Mucosa of gallbladder (tissue), 1 donor: ENCODE results near the gene TMEM151B. TPM values are rescaled to one million over a fixed set of nuclear protein-coding genes. Genes with fewer than 3 reads are reported as not detected.
"Not testable (repeated sequence)": the region's sequence is repeated elsewhere in the genome, so short reads cannot be mapped to it uniquely, and the experiment has no call there.

Experiments used
- DNase-seq: peaks from one replicate; pipeline ENCODE4 v3.0.0-alpha.2; 2020; ENCODE audit warnings: low spot score
- total RNA-seq: library from RNA; stranded (reverse); gene quantifications from one replicate; pipeline ENCODE4 v1.2.1, GENCODE V29; 2021
- donor health status: DM: no; HTN: no; CAD: no.

Gene TMEM151B
- total RNA-seq, 1 donor from 2014 or later, result 0.12 TPM

DNA sequence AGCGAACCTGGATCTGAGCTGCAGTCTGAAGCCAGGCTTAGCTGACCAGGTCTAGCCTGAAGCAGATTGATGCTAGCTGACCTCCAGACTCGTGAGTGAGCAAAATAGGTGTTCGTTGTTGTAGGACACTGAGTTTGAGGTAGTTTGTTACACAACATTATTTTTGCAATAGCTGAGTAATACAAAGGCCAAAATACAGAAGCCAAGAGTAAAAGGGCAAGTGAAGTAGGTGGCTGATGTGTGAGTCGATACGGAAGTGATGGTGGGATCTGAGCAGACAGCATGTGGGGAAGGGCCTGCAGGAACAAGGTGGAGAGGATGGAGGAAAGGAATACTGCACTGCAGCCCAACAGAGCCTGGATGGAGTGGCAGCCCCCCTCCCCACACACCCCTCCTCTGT lies 63.7 kb downstream of the TMEM151B start:
- DNase-seq, result no peak

DNA sequence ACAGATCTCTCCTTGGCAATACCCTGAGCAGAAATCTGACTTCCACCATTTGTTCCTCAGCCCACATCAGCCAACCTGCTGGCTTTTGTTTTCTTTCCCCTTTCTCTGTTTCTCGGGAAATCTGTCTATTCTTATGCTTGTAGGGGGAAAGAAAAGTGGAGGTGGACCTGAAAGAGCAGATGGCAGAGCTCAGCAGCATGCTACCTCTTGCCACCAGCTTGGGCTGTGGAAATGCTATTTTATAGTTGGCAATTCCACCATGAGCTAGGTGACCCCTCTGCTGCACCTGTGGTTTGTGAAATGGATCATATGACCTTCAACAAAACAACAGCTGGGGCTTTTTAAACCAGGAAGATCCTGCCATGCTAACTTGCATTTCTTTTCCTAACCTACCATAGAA lies 65.4 kb downstream of the TMEM151B start:
- no peak for DNase-seq

DNA sequence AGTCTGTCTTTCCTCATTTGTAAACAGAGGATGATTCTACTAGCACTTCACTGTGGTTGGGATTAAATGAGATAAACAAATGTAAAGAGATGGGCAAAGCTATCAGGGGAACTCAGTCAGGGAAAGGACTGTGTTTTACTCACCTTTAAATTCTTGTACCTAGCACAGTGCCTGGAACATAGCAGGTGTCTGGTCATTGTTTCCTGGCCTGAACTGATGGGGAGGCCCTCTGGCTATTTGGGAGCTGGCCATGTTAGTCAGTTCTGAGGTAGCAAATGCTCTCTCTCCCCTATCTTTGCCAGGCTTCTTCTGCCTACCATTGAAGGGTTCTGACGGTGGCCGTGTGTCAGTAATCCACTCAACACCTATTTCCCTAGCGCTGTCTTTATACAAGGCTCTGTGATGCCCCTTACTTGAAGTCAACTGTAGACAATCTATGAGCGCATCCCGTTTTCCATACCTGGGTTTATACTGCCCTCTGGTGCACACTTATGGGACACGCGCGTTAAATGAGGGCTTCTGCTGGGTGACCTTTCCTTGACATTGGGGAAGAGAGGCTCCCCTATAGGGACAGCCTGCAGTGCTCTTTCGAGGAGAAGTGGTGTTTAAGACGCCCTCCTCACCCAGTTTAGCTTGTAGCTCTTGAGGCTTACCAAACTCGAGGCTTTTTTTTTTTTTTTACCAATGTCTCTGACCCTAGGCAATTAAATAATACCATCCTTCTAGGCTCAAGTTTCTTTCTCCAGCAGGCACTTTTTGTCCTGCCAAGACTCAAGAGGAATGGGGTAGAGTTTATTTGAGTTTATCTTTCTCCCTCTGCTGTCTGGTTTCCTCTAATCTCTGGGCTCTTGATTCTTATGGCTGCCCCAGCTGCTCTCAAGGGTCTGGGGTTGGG lies 68.2 kb downstream of the TMEM151B start:
- DNase-seq, result peak; percentile 69

DNA sequence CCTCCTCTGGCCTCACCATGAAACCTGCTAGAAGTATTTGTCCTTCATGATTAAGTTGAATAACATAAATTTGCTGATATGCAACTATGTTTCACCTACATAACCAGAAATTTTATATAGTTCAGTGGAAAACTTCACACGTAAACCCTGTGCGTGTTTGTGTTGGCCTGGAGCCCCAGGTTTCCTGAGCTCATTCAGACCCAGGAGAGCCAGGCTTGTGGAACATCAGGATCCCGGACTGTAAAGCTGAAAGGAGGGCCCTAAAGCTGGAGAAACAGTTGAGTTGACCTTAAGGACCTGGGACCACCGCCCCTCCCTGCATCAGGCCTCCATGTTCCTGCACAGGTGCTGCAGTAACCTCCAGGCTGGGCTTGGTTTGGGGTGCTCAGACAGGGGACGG lies 69.1 kb downstream of the TMEM151B start:
- DNase-seq, result no peak

DNA sequence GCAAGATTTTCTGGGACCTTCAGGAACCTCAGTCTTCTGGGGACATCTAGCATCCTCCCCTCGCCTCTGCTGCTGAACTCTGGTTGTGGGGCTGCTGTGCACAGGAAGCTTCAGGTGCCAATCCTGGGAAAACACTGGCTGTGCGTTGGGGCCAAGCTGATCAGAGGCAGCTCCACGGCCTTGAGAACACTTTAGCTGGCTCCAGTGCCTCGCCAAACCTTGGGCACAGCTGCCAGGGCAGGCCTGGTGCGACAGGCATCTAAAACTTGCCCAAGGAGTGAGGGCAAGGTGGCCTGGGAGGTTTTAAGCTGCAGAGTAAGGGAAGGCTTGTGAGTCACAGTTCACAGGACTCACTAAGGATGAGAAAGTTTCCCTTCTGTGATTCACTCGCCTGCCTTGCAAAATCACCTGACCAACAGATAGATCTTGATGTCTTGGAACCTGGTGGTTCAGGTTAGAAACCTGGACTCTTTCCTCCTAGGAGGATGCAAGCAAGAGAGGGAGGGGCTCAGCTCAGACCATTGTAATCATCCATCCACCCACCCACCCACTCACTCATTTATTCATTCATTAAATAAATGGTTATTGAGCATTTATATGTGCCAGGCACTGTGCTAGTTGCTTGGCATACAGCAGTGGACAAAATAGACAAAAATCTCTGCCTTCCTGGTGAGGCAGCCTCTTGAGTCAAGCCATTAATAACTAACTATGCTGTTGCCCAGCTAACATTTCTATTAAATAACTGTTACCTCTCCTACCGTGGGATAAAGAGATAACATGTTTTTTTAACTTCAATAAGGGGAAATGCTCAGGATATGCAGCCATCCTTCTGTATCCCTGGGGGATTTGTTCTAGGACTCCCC lies 69.7 kb downstream of the TMEM151B start:
- DNase-seq, result no peak

DNA sequence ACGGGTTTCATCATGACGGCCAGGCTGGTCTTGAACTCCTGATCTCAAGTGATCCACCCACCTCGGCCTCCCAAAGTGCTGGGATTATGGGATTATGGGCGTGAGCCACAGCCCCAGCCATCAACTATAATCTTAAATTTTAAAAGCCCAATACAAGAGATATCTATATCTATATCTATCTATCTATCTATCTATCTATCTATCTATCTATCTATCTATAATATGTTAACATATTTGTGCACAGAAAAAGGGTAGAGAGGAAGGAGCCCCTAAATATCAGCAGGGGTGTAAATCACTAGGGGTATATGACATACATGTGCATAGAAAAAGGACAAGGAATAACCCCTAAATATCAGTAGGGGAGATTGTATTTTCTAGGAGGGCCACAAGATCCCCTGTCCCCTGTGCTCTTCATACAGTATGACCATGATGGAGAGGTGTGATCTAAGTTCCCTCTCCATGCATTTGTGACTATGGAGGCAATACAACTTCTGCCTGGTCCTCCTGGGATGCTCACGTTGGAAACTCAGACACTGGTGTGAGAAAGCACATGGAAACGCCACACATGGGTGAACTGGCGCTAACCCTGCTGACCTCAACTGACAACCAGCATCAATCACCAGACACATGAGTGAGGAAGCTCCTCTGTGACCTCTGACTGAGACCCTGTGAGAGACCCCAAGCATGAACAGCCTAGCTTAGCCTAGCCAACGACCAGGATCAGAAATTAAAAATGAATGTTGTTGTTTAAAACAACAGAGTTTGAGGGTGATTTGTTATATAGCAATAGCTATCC lies 71.0 kb downstream of the TMEM151B start:
- DNase-seq, result no peak

DNA sequence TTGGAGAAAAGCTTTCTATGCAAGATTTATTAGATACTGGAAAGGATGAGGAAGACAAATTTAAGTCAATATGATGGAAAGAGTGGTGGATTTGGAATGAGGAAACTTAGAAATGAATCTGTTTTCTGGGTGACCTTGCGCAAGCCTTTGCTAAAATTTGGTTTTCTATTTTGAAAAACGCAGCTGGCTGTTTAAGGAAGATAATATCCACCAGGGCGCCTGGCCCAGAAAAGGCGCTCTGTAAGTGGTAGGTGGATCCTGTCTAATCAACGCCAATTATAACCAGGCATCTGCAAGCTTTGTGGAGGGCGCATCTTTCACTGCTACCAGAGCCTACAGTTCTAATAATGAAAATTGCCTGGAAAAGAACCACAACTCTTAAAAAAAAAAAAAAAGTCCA lies 71.8 kb downstream of the TMEM151B start:
- DNase-seq, result no peak

DNA sequence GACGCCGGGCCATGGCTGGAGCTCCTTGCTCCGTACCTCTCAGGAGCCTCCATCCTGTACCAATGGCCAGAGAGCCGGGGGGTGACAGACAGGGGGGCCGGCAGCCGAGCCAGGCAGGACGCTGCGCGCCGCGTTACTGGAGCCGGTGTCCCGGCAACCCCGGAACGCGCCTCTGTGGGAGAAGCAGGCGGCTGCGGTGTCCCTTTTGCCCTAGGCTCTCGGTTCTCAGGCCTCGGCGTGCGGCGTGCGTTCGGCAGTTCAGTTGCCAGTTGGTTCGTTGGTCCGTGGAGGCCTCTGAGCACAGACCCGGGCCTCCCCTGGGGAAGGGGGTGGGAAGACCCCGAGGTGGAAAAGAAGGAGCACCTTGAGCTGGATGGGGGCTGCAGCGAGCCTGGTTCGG lies 72.2 kb downstream of the TMEM151B start, which contains the start of gene SPATS1:
Gene SPATS1, plus strand, starts transcription at position 162 of the 400 bp plus-strand sequence. CDS start 446 bp downstream, outside the sequence.
- DNase-seq, result no peak

DNA sequence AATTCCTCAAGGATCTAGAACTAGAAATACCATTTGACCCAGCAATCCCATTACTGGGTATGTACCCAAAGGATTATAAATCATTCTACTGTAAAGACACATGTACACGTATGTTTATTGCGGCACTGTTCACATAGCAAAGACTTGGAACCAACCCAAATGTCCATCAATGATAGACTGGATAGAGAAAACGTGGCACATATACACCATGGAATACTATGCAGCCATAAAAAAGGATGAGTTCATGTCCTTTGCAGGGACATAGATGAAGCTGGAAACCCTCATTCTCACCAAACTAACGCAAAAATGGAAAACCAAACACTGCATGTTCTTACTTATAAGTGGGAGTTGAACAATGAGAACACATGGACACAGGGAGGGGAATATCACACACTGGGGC lies 76.6 kb downstream of the TMEM151B start:
- DNase-seq, result not testable (repeated sequence)

DNA sequence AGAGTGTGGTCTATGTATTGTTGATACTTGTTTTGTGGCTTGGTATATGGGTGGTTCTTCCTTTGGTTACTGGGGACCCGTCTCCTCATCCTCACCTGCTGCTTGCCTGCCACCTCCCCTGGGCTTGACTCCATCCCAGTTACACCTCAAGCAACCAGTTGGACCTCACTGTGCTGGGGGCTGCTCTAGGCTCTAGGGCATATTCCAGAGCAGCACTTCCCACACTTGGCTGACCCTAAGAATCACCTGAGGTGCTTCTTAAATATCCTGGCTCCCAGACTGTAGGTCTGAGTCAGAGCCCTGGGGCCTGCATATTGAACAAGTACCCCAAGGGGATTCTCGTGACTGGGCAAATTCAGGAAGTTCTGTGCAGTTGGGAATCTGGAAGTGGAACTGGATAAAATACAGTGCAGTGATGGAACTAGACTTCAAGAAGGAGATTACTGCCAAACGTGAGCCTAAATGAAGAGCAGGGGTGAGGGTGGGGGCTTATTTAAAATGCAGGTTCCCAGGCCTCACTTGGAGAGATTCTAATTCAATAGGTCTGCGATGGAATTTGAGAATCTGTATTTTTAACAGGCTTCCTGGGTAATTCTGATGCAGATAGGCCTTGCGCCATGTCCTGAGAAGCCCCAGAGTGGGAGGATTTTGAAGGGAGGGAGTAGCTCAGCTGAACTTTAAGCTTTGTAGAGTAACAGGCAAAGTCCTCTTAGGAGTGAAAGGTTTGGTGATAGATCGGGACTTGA lies 79.8 kb downstream of the TMEM151B start:
- no peak for DNase-seq

DNA sequence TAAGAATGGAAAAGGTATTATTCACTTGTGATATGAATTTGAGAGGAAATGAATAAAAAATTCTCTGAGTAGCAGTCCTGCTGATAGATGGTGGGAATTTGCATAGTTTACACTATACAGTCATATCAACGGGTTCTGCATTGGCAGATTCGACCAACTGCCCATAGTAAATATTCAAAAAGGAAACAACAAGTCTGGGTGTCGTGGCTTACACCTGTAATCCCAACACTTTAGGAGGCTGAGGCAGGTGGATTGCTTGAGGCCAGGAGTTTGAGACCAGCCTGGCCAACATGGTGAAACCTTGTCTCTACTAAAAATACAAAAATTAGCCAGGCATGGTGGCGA lies 80.4 kb downstream of the TMEM151B start:
- DNase-seq, result not testable (repeated sequence)

DNA sequence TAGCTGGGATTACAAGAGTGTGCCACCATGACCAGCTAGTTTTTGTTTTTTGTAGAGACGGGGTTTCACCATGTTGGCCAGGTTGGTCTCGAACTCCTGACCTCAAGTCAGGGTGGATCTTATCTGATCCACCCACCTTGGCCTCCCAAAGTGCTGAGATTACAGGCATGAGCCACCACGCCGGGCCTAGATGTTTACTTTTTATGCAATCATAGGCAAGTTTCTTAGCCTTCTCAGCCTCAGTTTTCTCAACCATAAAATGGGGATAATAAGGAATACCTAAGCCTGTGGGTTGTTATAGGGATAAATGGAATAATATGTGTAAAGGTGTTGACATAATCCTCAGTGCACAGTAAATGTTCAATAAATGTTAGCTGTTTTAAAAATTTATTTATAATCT lies 82.0 kb downstream of the TMEM151B start:
- DNase-seq, result no peak

DNA sequence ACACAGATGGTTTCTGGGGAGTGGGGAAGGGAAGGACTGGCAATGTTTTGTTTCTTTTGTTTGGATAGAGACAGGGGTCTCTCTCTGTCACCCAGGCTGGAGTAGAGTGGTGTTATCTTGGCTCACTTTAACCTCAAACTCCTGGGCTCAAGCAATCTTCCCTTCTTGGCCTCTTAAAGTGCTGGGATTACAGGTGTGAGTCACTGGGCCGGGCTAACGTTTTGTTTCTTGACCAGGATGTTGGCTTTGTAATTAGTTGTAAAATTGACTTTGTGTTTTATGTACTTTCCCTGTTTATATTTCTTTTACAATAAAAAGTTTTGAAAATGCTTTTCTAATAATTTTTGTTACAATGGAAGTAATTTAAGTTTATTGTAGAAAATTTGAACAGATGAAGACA lies 83.1 kb downstream of the TMEM151B start:
- DNase-seq, result no peak

DNA sequence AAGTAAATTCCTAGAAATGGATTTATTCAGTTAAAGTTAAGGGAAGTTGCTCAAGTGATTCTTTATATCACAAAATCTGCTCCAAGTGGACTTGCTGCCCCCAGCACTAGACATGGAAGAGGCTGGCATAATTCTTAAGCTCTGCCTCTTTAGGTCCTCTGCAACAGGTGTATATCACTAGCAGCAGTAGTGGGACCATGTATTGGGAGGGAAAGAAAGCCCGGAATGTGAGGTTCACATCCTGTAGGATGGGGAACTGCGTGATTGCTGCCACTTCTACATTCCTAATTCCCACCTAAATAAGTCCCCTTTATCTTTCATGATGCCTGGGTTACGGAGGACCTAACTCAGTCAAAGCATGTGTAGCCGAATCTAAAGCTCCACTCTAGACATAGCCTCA lies 85.4 kb downstream of the TMEM151B start:
- DNase-seq, result no peak

DNA sequence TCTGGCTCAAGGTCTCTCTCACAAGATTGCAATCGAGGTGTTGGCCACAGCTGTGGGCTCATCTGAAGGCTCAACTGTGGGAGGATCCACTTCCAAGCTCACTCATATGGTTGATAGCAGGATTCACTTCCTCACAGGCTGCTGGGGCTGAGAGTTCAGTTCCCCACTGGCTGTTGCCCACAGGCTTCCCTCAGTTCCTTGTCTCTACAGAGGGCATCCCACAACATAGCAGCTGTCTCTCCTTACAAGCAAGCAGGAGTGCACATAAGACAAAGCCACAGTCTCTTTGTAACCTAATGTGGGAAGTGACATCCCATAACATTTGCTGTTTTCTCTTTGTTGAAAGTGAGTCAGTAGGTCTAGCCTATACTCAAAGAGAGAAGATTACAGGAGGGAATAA lies 86.2 kb downstream of the TMEM151B start:
- DNase-seq, result no peak

Other genes starting within 250 kb of the TMEM151B start
- 30.7 TPM for gene MRPL14, start 143.0 kb upstream of the TMEM151B start, total RNA-seq
- 71.8 TPM for gene TMEM63B, start 142.9 kb upstream of the TMEM151B start, total RNA-seq
- 0.95 TPM for gene CAPN11, start 111.6 kb upstream of the TMEM151B start, total RNA-seq
- 0.26 TPM for gene MYMX, start 53.5 kb upstream of the TMEM151B start, total RNA-seq
- gene SLC29A1, start 46.9 kb upstream of the TMEM151B start, total RNA-seq, result 66.1 TPM
- 893 TPM for gene HSP90AB1, start 23.3 kb upstream of the TMEM151B start, total RNA-seq
- 50.8 TPM for gene SLC35B2, start 12.9 kb upstream of the TMEM151B start, total RNA-seq
- 10.9 TPM for gene NFKBIE, start 4.9 kb upstream of the TMEM151B start, total RNA-seq
- gene AARS2, start 42.9 kb downstream of the TMEM151B start, total RNA-seq, result 28.6 TPM
- not detected for gene SPATS1, start 72.2 kb downstream of the TMEM151B start, total RNA-seq
- 18.8 TPM for gene CDC5L, start 117.3 kb downstream of the TMEM151B start, total RNA-seq